SK-N-SH (cell line): ENCODE results near the gene CERKL. TPM values are rescaled to one million over a fixed set of nuclear protein-coding genes. Genes with fewer than 3 reads are reported as not detected.

ENCODE experiments used
- CTCF ChIA-PET: fragments of 300-600, 350-600 bp; formaldehyde crosslinking; extraction: SDS; loops from one replicate; lab custom pipeline; 2021; lab: Yijun Ruan, JAX
- POLR2A ChIA-PET: fragments of 350-600 bp; sonication (Branson Sonifier 250); formaldehyde crosslinking; extraction: SDS; loops from one replicate; lab custom pipeline; 2020; ENCODE audit warnings: antibody characterized with exemption, inconsistent platforms; lab: Yijun Ruan, JAX
- DNase-seq: peaks from one replicate; pipeline ENCODE4 v3.0.0; 2012
- H2AFZ ChIP-seq: fragments of 200-600 bp; sonication (generic); 2 replicates; pipeline ENCODE4 v1.8.1; 2016; ENCODE audit warnings: antibody characterized with exemption, mild to moderate bottlenecking, low read depth
- H3F3A ChIP-seq: fragments of 200-600 bp; sonication (generic); replicated peaks from 2 replicates; pipeline ENCODE3; 2016; ENCODE audit warnings: antibody characterized with exemption, mild to moderate bottlenecking; ENCODE audit not compliant: insufficient read depth
- H3K27ac ChIP-seq, 2 experiments: fragments of 200-500 bp in 1 of 2; fragments of 200-600 bp in 1 of 2; sonication (Bioruptor generic) in 1 of 2; sonication (generic), shearing (Covaris generic) in 1 of 2; 2 replicates each; pipeline versions ENCODE4 v1.5.1 to v1.6.1; 2014 to 2016; ENCODE audit warnings: low read depth in 2 of 2, inconsistent platforms in 1 of 2, low read length in 1 of 2, mild to moderate bottlenecking in 1 of 2, mixed read lengths in 1 of 2
- H3K27me3 ChIP-seq: fragments of 200-600 bp; sonication (generic), shearing (Covaris generic); 2 replicates; pipeline ENCODE4 v1.6.1; 2016; ENCODE audit warnings: mixed run types; ENCODE audit not compliant: insufficient read depth
- H3K36me3 ChIP-seq, 2 experiments: fragments of 200-500 bp in 1 of 2; fragments of 200-600 bp in 1 of 2; sonication (Bioruptor generic) in 1 of 2; sonication (generic) in 1 of 2; replicated peaks in 1 of 2; 2 replicates each; pipeline versions ENCODE3 to v1.5.1; 2014 to 2016; ENCODE audit warnings: low read length in 1 of 2, mild to moderate bottlenecking in 1 of 2; ENCODE audit not compliant: insufficient read depth in 2 of 2, control insufficient read depth in 1 of 2
- H3K4me1 ChIP-seq, 2 experiments: fragments of 200-500 bp in 1 of 2; fragments of 200-600 bp in 1 of 2; sonication (Bioruptor generic) in 1 of 2; sonication (generic), shearing (Covaris generic) in 1 of 2; 2 replicates each; pipeline versions ENCODE4 v1.5.1 to v1.6.1; 2014 to 2016; ENCODE audit warnings: low read depth in 1 of 2, low read length in 1 of 2, mixed run types in 1 of 2; ENCODE audit not compliant: insufficient read depth in 2 of 2, control insufficient read depth in 1 of 2
- H3K4me2 ChIP-seq: fragments of 200-600 bp; sonication (generic), shearing (Covaris generic); 2 replicates; pipeline ENCODE4 v1.6.1; 2017; ENCODE audit warnings: mixed run types
- H3K4me3 ChIP-seq, 2 experiments: fragments of 200-500 bp in 1 of 2; fragments of 200-600 bp in 1 of 2; sonication (Bioruptor generic) in 1 of 2; sonication (generic), shearing (Covaris generic) in 1 of 2; 2 replicates each; pipeline versions ENCODE4 v1.5.1 to v1.8.1; 2014 to 2016; ENCODE audit warnings: low read depth in 2 of 2, inconsistent platforms in 1 of 2, low read length in 1 of 2, mild to moderate bottlenecking in 1 of 2, mixed read lengths in 1 of 2, moderate library complexity in 1 of 2
- H3K79me2 ChIP-seq: fragments of 200-600 bp; sonication (generic); 2 replicates; pipeline ENCODE4 v1.8.1; 2017; ENCODE audit warnings: mild to moderate bottlenecking; ENCODE audit not compliant: insufficient read depth
- H3K9ac ChIP-seq: fragments of 200-600 bp; sonication (generic); 2 replicates; pipeline ENCODE4 v1.6.1; 2017; ENCODE audit warnings: mixed run types
- H3K9me2 ChIP-seq: fragments of 200-600 bp; sonication (generic); 2 replicates; pipeline ENCODE4 v1.6.1; 2017; ENCODE audit warnings: mixed run types
- H3K9me3 ChIP-seq: fragments of 200-600 bp; sonication (generic); 2 replicates; pipeline ENCODE4 v1.6.1; 2017; ENCODE audit warnings: mixed run types, mild to moderate bottlenecking, moderate library complexity
- H4K20me1 ChIP-seq: fragments of 200-600 bp; sonication (generic); 2 replicates; pipeline ENCODE4 v1.6.1; 2017; ENCODE audit warnings: mild to moderate bottlenecking, mixed run types; ENCODE audit not compliant: insufficient read depth
- CHD2 ChIP-seq: fragments of 150-350 bp; IDR thresholded peaks from 2 replicates; pipeline ENCODE4 v1.6.1; 2018; ENCODE audit warnings: low read length; ENCODE audit not compliant: partially characterized antibody
- FOXJ3 ChIP-seq: sonication (generic); formaldehyde crosslinking; IDR thresholded peaks from 2 replicates; pipeline ENCODE4 v1.5.1; 2020; ENCODE audit warnings: mild to moderate bottlenecking, missing genetic modification reagents
- GABPA ChIP-seq: IDR thresholded peaks from 2 replicates; pipeline ENCODE4 v1.4.0; 2012; ENCODE audit warnings: low read depth, mild to moderate bottlenecking
- IRF3 ChIP-seq: fragments of 150-350 bp; IDR thresholded peaks from 2 replicates; pipeline ENCODE4 v1.6.1; 2016; ENCODE audit warnings: mild to moderate bottlenecking, low read depth, low read length
- MEF2A ChIP-seq: IDR thresholded peaks from 2 replicates; pipeline ENCODE4 v1.4.0; 2012; ENCODE audit warnings: low read depth, borderline replicate concordance
- MXI1 ChIP-seq: IDR thresholded peaks from 2 replicates; pipeline ENCODE4 v1.6.1; 2012; ENCODE audit warnings: mild to moderate bottlenecking, low read depth, low read length, improper control_type of control experiment
- NFIC ChIP-seq: IDR thresholded peaks from 2 replicates; pipeline ENCODE4 v1.4.0; 2012; ENCODE audit warnings: borderline replicate concordance
- POLR2AphosphoS5 ChIP-seq: IDR thresholded peaks from 2 replicates; pipeline ENCODE4 v1.6.1; 2012; ENCODE audit warnings: low read depth, low read length
- RCOR1 ChIP-seq: fragments of 150-350 bp; IDR thresholded peaks from 2 replicates; pipeline ENCODE4 v1.6.1; 2017; ENCODE audit warnings: antibody characterized with exemption, low read length
- REST ChIP-seq: IDR thresholded peaks from 2 replicates; pipeline ENCODE4 v1.6.1; 2012; ENCODE audit warnings: mild to moderate bottlenecking, low read depth, low read length, moderate library complexity
- TCF12 ChIP-seq: IDR thresholded peaks from 2 replicates; pipeline ENCODE4 v1.4.0; 2012
- USF2 ChIP-seq: fragments of 150-350 bp; IDR thresholded peaks from 2 replicates; pipeline ENCODE4 v1.6.1; 2017; ENCODE audit warnings: antibody characterized with exemption, low read length, low read depth, borderline replicate concordance
- YY1 ChIP-seq: IDR thresholded peaks from 2 replicates; pipeline ENCODE4 v1.4.0; 2012; ENCODE audit warnings: low read depth, mild to moderate bottlenecking
- ZBTB33 ChIP-seq: IDR thresholded peaks from 2 replicates; pipeline ENCODE4 v1.4.0; 2012; ENCODE audit warnings: low read depth, borderline replicate concordance
- WGBS: methylation state at CpG from one replicate; pipeline ENCODE4 v1.1.6; 2017; ENCODE audit warnings: low lambda C conversion rate; 5-methylcytosine and 5-hydroxymethylcytosine counted together
- polyA plus RNA-seq, 3 experiments: library from polyadenylated mRNA; depleted of rRNA; stranded (reverse); fragments of >200 nt; gene quantifications; 2 replicates each; pipeline ENCODE4 v1.2.3, GENCODE V29; 2012

Gene CERKL
- polyA plus RNA-seq, 1 of the 3 experiments (the other 2 are of a cell fraction): 0.07 TPM

- Histone ChIP-seq H2AFZ (no peak overlapping the region), H3F3A (no peaks in the 10 kb centered on the region), H3K36me3 (no peaks in the 10 kb centered on the region), H3K79me2 (no peaks in the 10 kb centered on the region), H3K4me3 (no peak overlapping the region), H4K20me1 (no peaks in the 10 kb centered on the region), H3K9me2 (no peaks in the 10 kb centered on the region), H3K27ac (no peak overlapping the region), H3K27me3 (no peaks in the 10 kb centered on the region), H3K9me3 (no peaks in the 10 kb centered on the region), H3K9ac (no peak overlapping the region), H3K4me2 (no peak overlapping the region), H3K4me1 (peaks cover 0 to 8% of the 10 kb centered on the region in 2 experiments; a peak in 1 of 4 replicates)
- TF ChIP-seq NFIC (no peak), ZBTB33 (no peak), MEF2A (no peak), RCOR1 (no peak), TCF12 (no peak), IRF3 (no peak), POLR2AphosphoS5 (no peak), MXI1 (no peak), CHD2 (no peak), YY1 (no peak), FOXJ3 (CRISPR knock-in tag) (no peak), USF2 (no peak), REST (no peak), GABPA (no peak)
- DNase-seq: no peak
- 88% methylated on average over 25 of the region's 26 CpGs for WGBS
- POLR2A ChIA-PET: no interaction called here
- CTCF ChIA-PET: interaction anchor here (2.2 to 2.5 kb wide), 2 partner anchors 31 to 112 kb away, joined by 5 to 9 read pairs; no protein-coding TSS in a partner anchor
These were observed 27.7 kb upstream of the CERKL start for GRCh38 chr2:181684454-181685149.
